Thymus (tissue), 11 donors: Measurements from ENCODE around the gene NAT9. TPM values are rescaled to one million over a fixed set of nuclear protein-coding genes. Genes with fewer than 3 reads are reported as not detected.

ENCODE experiments used
- DNase-seq, 9 donors: peaks; one replicate each; pipeline ENCODE4 v3.0.0-alpha.2; 2013; ENCODE audit warnings: low spot score in 9 of 9, low read depth in 6 of 9, missing footprints in 1 of 9
- H3K27ac ChIP-seq, 2 donors: one replicate each; pipeline ENCODE4 v1.5.1; 2013; ENCODE audit warnings: control low read depth in 1 of 2, low read depth in 1 of 2, low read length in 1 of 2, mild to moderate bottlenecking in 1 of 2, moderate library complexity in 1 of 2
- H3K27me3 ChIP-seq, 2 donors: one replicate each; pipeline ENCODE4 v1.5.1; 2013; ENCODE audit warnings: low read length in 1 of 2; ENCODE audit not compliant: control insufficient read depth in 2 of 2, insufficient read depth in 1 of 2
- H3K36me3 ChIP-seq, 2 donors: one replicate each; pipeline ENCODE4 v1.5.1; 2013; ENCODE audit warnings: low read length in 1 of 2, mild to moderate bottlenecking in 1 of 2, moderate library complexity in 1 of 2; ENCODE audit not compliant: control insufficient read depth in 2 of 2, insufficient read depth in 2 of 2
- H3K4me1 ChIP-seq, 2 donors: one replicate each; pipeline ENCODE4 v1.5.1; 2013; ENCODE audit warnings: low read length in 2 of 2; ENCODE audit not compliant: control insufficient read depth in 2 of 2, insufficient read depth in 2 of 2
- H3K4me3 ChIP-seq, 2 donors: one replicate each; pipeline ENCODE4 v1.5.1; 2013; ENCODE audit warnings: low read length in 2 of 2, control low read depth in 1 of 2, mild to moderate bottlenecking in 1 of 2
- H3K9me3 ChIP-seq, 2 donors: one replicate each; pipeline ENCODE4 v1.5.1; 2013; ENCODE audit warnings: low read length in 1 of 2, mild to moderate bottlenecking in 1 of 2; ENCODE audit not compliant: control insufficient read depth in 2 of 2, insufficient read depth in 1 of 2
- WGBS: extraction: QIAGEN DNeasy Blood & Tissue Kit; methylation state at CpG from one replicate; pipeline ENCODE4 v1.1.7; 2013; 5-methylcytosine and 5-hydroxymethylcytosine counted together
- polyA plus RNA-seq: library from polyadenylated mRNA; stranded (reverse); fragments of 200-250 nt; gene quantifications from one replicate; pipeline ENCODE4 v1.2.3, GENCODE V29; 2013
- total RNA-seq: library from RNA; stranded (reverse); fragments of 120-200 nt; gene quantifications from one replicate; pipeline ENCODE4 v1.2.4, GENCODE V29; 2013
- donor health status: healthy.

The NAT9 gene
- total and polyA plus RNA-seq, 2 donors, result 17.8 to 31.1 TPM

DNA sequence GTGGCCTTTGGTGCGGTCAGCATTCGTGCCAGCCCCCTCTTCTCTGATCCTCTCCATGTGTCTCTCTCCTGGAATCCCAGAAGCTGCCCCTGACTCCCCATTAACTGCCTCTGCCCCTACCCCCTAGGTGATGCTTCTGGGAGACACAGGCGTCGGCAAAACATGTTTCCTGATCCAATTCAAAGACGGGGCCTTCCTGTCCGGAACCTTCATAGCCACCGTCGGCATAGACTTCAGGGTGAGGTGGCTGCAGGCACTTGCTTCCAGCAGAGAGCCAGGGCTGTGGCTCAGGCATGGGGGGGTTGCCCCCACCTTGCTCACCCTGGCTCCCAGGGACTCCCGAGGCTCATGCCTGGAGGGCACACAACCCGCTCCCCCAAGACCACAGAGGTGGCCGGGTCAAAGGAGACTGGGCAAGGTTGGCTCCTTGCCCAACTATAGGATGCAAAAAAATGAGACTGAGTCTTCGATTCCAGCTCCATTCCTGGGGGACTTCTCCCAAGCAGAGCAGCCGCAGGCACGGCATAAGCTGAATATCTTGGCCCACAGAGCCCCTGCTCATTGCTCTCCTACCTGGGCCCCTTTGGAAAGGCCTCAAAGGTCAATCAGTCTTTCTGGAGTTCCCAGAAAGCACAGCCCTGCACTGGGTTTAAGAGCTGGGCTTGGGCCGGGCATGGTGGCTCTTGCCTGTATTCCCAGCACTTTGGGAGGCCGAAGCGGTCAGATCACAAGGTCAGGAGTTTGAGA is 35.3 kb downstream of the NAT9 start:
- peaks cover 46 to 92% of the 10 kb centered on the region in 2 donors for H3K4me1 ChIP-seq
- WGBS, result 92% methylated on average over 17 of the region's 17 CpGs
- H3K27me3 ChIP-seq, result peaks cover 0 to 14% of the 10 kb centered on the region in 2 donors
- H3K4me3 ChIP-seq, result no peak overlapping the region
- H3K36me3 ChIP-seq, result peaks cover 0 to 12% of the 10 kb centered on the region in 2 donors
- H3K9me3 ChIP-seq, result no peaks in the 10 kb centered on the region
- peak overlapping the region; percentile 19 to 98 for H3K27ac ChIP-seq
- no peak for DNase-seq

GRCh38 chr17:74740173-74740572 is 36.0 kb downstream of the NAT9 start:
- Histone ChIP-seq H3K27ac (peak overlapping the region in 1 of 2 donors; percentile 98), H3K36me3 (peaks cover 0 to 8% of the 10 kb centered on the region in 2 donors), H3K27me3 (peaks cover 0 to 17% of the 10 kb centered on the region in 2 donors), H3K4me3 (no peak overlapping the region), H3K4me1 (peaks cover 46 to 92% of the 10 kb centered on the region in 2 donors), H3K9me3 (no peaks in the 10 kb centered on the region)
- no peak for DNase-seq
- 92% methylated on average over 6 of the region's 6 CpGs for WGBS

DNA sequence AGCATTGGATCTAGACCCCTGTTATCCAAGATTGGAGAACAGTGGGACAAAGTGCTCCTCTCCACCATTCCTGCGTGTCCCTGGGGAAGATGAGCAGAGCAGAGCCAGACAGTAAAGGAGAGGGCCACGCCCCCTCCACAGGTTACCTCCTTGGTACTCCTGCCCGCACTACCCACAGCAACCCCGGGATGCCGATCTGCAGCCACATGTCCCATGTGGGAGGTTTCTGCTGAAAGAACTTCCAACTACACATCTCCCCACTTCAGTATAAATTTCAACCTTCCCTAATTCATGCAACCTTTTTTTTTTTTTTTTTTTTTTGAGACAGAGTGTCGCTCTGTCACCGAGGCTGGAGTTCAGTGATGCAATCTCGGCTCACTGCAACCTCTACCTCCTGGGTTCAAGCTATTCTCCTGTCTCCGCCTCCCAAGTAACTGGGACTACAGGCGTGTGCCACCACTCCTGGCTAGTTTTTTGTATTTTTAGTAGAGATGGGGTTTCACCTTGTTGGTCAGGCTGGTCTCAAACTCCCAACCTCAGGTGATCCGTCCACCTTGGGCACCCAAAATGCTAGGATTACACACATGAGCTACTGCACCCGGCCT is 36.8 kb downstream of the NAT9 start:
- Histone ChIP-seq H3K4me1 (peaks cover 42 to 84% of the 10 kb centered on the region in 2 donors), H3K27me3 (peaks cover 0 to 17% of the 10 kb centered on the region in 2 donors), H3K36me3 (peaks cover 0 to 5% of the 10 kb centered on the region in 2 donors), H3K27ac (peak overlapping the region; percentile 66 to 96), H3K9me3 (no peaks in the 10 kb centered on the region), H3K4me3 (no peak overlapping the region)
- DNase-seq, result no peak
- WGBS, result 65% methylated on average over 12 of the region's 12 CpGs

DNA sequence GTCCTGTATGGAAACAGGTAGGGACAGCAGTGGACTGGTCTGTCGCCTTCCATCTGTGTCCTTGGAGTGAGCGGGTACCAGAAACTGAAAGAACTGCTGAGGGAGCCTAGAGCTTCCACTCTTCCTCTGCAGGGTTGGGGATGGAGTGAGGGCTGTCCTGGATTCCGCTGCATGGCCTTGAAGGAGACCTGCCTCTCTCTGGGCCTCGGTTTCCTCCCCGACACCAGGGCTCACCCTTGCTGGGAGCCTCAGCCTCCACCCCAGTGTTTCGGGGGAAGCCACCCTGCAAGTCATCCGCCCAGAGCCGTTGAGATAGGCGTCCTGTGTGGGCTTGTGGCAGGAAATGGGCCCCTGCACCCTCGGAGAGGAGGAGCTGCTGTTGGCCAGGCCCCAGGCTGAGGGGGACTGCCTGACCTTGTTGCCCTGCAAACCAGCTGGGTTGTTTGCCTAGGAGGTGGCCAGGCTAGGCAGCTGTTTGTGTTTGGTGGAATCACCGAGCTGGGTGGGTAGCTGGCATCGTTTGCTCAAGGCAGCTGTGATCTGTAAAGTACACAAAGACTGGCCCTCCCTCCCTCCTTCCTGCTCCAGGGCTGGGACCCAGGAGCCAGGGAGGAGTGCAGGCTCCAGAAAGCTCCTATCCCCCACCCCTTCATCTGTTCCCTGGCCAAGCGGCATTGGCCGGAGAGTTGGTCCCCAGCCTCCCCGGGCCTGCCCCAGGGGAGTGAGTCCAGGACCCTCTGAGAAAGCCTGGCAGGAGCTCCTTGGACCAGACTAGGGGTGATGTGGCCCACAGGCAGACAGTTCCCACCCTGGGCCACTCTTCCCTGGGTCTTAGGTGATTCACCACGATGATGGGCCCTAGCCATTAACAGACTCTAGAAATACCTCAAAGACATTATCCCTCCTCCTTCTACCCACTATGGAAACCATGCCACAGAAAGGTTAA is 37.8 kb downstream of the NAT9 start:
- peaks cover 35 to 74% of the 10 kb centered on the region in 2 donors for H3K4me1 ChIP-seq

DNA sequence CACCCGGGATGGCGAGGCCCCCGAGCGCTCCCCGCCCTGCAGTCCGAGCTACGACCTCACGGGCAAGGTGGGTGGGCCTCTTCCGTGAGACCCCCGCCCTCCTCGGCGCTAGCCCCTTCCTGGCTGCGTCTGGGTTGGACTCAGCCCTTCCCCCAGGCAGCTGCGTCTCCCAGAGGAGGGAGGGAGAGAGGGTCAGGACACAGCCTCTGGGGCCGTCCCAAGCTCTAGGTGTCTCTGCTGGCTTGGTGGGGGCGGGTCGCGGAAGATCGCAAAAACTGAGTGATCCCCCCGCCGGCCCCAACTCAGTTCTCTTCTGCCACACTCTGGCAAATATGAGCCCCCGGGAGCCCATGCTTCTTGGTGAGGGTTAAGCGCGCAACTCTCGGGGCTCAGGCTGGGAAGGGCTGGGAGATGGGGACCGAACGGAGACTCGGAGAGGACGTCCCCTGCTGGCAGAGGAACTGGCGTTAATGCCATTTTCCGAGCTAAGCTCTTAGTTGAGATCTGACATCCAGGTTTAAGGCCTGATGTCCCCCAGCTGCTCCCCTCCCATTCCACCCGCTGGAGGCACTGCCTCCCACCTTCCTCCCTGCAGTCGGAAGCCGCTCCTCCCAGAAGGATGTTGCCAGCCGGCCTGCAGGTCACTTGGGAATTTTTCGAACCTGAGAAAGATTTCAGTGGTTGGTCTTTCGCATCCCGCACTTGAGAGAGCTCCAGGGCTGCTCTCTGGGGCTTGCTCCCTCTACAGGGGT is 38.7 kb downstream of the NAT9 start:
- H3K4me1 ChIP-seq, result peaks cover 28 to 65% of the 10 kb centered on the region in 2 donors

More for the DNA sequence above, 37.8 kb downstream of the NAT9 start:
- 8% methylated on average over 16 of the region's 16 CpGs for WGBS
- Histone ChIP-seq H3K27me3 (peaks cover 0 to 17% of the 10 kb centered on the region in 2 donors), H3K27ac (peak overlapping the region; percentile 93 to 96), H3K36me3 (peaks cover 0 to 5% of the 10 kb centered on the region in 2 donors), H3K4me3 (peak overlapping the region; percentile 71 to 81), H3K9me3 (peaks cover 0 to 3% of the 10 kb centered on the region in 2 donors)
- DNase-seq, result peak in 6 of 9 donors; percentile 50 to 90 (median 72)

DNA sequence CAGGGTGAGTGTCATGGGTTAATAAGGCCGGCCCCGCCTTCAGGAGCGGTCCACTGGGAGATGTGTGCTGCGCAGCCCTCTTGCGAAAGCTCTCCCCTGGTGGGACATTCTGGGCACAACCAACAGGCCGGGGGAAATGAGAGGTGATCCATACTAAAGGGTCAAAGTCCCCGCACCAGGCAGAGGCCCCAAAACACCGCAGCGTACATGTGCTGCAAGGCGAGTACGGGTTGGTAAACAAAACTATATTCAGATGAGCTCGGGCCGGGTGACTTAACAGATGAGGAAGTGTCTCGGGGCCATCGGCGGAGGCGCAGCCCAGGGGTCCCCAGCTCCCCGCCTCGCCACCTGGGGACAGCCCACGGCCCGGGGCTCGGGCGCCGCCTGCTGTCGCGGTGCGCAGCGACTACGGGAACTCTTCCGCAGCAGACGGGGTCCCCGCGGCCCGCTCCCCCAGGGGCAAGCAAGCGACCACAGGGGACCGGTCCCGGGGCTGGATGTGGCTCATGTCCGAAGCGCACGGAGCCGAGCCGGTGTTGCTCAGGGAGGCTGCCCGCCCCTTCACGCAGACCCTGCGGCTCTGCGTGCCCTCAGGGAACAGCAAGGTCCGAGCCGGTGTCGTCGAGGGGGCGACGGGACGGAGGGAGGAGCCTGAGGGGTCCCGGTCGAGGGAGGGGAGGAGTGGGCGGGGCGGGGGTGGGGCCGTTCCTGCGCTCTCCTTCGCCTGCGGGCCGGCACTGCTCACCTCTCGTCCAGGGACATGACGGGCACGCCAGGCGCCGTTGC is 39.4 kb downstream of the NAT9 start, which contains the start of gene RAB37:
Gene RAB37 (plus strand): TSS at position 744 of the 786 bp plus-strand sequence. CDS start 17 bp downstream, at position 761.
- Histone ChIP-seq H3K4me1 (peaks cover 22 to 58% of the 10 kb centered on the region in 2 donors), H3K27me3 (peaks cover 0 to 17% of the 10 kb centered on the region in 2 donors), H3K9me3 (peaks cover 0 to 3% of the 10 kb centered on the region in 2 donors), H3K27ac (peak within 1 kb of the TSS; percentile 93 to 96), H3K4me3 (peak within 1 kb of the TSS; percentile 71 to 81), H3K36me3 (peaks cover 0 to 3% of the 10 kb centered on the region in 2 donors)
- peak in 5 of 9 donors; percentile 33 to 86 (median 78) for DNase-seq
- WGBS, result 1% methylated on average over 67 of the region's 67 CpGs

More for the DNA sequence above, 38.7 kb downstream of the NAT9 start:
- WGBS, result under 1% methylated on average over 38 of the region's 38 CpGs
- Histone ChIP-seq H3K36me3 (peaks cover 0 to 3% of the 10 kb centered on the region in 2 donors), H3K9me3 (peaks cover 0 to 3% of the 10 kb centered on the region in 2 donors), H3K27ac (peak overlapping the region; percentile 93 to 96), H3K27me3 (peaks cover 0 to 17% of the 10 kb centered on the region in 2 donors), H3K4me3 (peak overlapping the region; percentile 71 to 81)
- peak in 3 of 9 donors; percentile 43 to 77 (median 58) for DNase-seq

DNA sequence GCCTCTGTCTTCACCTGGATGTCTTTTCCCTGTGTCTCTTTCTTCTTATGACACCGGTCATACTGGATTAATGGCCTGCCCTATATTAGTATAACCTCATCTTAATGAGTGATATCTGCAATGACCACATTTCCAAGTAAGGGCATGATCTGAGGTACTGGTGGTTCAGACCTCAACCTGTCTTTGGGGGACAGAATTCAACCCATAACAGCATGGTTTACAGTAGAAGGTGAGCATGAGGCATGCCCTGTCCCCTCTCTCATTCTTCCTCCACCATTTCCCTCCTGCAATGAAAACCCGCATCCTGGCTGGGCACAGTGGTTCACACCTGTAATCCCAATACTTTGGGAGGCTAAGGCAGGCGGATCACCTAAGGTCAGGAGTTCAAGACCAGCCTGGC is 41.9 kb downstream of the NAT9 start:
- Histone ChIP-seq H3K36me3 (no peaks in the 10 kb centered on the region), H3K27me3 (peaks cover 0 to 26% of the 10 kb centered on the region in 2 donors), H3K4me3 (no peak overlapping the region), H3K27ac (no peak overlapping the region), H3K9me3 (peaks cover 0 to 3% of the 10 kb centered on the region in 2 donors), H3K4me1 (peaks cover 13 to 33% of the 10 kb centered on the region in 2 donors)
- 96% methylated on average over 3 of the region's 3 CpGs for WGBS
- no peak for DNase-seq
